Breast epithelium (tissue), 3 donors: Measurements from ENCODE around the gene NEK6.

Source experiments
- POLR2A ChIP-seq: fragments of 450-650 bp; IDR thresholded peaks from one replicate; pipeline ENCODE4 v1.6.1; 2016; ENCODE audit warnings: antibody characterized with exemption, mild to moderate bottlenecking, moderate library complexity
- TF ChIP-seq, protein P1 (sequence below), 3 donors: fragments of 450-650 bp; IDR thresholded peaks; one replicate each; pipeline ENCODE4 v1.5.1; 2016 to 2017; ENCODE audit warnings: antibody characterized with exemption in 3 of 3, mild to moderate bottlenecking in 3 of 3, moderate library complexity in 3 of 3

DNA sequence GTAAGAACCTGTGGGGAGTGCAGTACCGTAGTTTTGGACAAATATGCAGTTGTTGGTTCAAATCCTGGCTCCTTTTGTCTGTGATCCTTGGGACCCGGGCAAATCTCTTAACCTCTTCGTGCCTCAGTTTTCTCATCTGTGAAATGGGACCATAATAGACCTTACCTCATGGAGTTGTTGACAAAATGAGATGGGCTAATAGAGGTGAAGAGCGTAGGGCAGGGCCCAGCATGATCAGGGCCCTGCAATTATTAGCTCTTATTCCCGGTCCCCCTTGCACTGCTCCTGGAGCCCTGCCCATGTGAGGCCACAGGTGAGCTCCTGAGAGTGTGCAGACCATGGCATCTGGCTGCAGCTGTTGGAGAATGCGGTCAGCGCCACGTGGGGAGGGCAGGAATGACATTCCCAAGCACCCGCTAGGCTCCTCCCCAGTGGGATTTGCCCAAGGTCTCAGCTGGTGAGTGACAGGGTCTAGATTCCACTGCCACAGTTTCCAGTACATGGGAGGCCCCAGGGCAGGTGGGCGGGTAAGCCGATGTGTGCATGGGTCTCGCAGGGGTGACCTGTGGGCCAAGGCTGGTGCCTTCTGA lies 41.0 kb downstream of the NEK6 start:
- TF ChIP-seq, protein P1, sequence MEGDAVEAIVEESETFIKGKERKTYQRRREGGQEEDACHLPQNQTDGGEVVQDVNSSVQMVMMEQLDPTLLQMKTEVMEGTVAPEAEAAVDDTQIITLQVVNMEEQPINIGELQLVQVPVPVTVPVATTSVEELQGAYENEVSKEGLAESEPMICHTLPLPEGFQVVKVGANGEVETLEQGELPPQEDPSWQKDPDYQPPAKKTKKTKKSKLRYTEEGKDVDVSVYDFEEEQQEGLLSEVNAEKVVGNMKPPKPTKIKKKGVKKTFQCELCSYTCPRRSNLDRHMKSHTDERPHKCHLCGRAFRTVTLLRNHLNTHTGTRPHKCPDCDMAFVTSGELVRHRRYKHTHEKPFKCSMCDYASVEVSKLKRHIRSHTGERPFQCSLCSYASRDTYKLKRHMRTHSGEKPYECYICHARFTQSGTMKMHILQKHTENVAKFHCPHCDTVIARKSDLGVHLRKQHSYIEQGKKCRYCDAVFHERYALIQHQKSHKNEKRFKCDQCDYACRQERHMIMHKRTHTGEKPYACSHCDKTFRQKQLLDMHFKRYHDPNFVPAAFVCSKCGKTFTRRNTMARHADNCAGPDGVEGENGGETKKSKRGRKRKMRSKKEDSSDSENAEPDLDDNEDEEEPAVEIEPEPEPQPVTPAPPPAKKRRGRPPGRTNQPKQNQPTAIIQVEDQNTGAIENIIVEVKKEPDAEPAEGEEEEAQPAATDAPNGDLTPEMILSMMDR (IDR thresholded peaks at IDR 0.05), result no peak
- no peak for TF ChIP-seq POLR2A
